GM23338 (cell line): ENCODE data around the gene TMEM38A.
"Not testable (repeated sequence)": the region's sequence is repeated elsewhere in the genome, so short reads cannot be mapped to it uniquely, and the experiment has no call there.

ENCODE experiments used
- CTCF ChIP-seq, 2 experiments: fragments of 200-600 bp in 1 of 2; sonication (generic) in 1 of 2; conservative IDR thresholded peaks; 2 replicates each; pipeline versions ENCODE4 v1.5.1 to v1.6.1; 2016 to 2017; ENCODE audit warnings: antibody characterized with exemption in 2 of 2, low read depth in 2 of 2, mild to moderate bottlenecking in 2 of 2, moderate library complexity in 1 of 2
- EZH2phosphoT487 ChIP-seq: fragments of 200-600 bp; sonication (generic); IDR thresholded peaks from one replicate; pipeline ENCODE4 v1.8.1; 2018; ENCODE audit warnings: antibody characterized with exemption; ENCODE audit not compliant: unreplicated experiment
- POLR2AphosphoS5 ChIP-seq: IDR thresholded peaks from 2 replicates; pipeline ENCODE4 v1.6.1; 2016; ENCODE audit warnings: antibody characterized with exemption, low read depth

DNA sequence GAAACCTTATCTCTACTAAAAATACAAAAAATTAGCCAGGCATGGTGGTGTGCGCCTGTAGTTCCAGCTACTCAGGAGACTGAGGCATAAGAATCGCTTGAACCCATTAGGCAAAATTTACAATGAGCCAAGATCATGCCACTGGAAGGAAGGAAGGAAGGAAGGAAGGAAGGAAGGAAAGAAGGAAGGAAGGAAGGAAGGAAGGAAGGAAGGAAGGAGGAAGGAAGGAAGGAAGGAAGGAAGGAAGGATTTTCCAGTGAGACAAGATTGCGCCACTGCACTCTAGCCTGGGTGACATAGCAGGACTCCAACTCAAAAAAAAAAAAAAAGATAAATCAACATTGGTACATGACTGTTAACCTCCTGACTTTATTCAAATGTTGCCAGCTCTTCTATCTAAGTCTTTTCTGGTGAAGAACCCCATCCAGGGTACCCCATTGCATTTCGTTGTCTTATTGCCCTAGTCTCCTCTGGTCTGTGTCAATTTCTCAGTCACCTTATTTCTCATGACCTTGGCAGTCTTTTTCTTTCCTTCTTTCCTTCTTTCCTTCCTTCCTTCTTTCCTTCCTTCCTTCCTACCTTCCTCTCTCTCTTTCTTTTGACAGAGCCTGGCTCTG is 74.8 kb downstream of the TMEM38A start:
- TF ChIP-seq CTCF (conservative IDR thresholded peaks at IDR 0.05; ENCODE audit: low read depth in 2 of 2); EZH2phosphoT487; POLR2AphosphoS5: not testable (repeated sequence)
